AG04450 (cell line): Measurements from ENCODE around the gene OR5K3. TPM values are rescaled to one million over a fixed set of nuclear protein-coding genes. Genes with fewer than 3 reads are reported as not detected.

Source experiments
- CTCF ChIA-PET: fragments of 300-600, 350-600 bp; formaldehyde crosslinking; extraction: SDS; loops from one replicate; lab custom pipeline; 2022; ENCODE audit warnings: antibody characterized with exemption, inconsistent platforms; lab: Charles Lee
- POLR2A ChIA-PET: fragments of 350-600 bp; formaldehyde crosslinking; extraction: SDS; loops from one replicate; lab custom pipeline; 2021; ENCODE audit warnings: antibody characterized with exemption, inconsistent platforms; lab: Yijun Ruan, JAX
- DNase-seq: peaks from one replicate; pipeline ENCODE4 v3.0.0-alpha.2; 2011; ENCODE audit warnings: low read depth, low spot score
- H3K27ac ChIP-seq: one replicate; pipeline ENCODE4 v1.5.1; 2012; ENCODE audit warnings: low read depth, low read length, control low read depth
- H3K27me3 ChIP-seq: one replicate; pipeline ENCODE4 v1.6.0; 2012; ENCODE audit warnings: low read length; ENCODE audit not compliant: control insufficient read depth, insufficient read depth
- H3K4me3 ChIP-seq: 2 replicates; pipeline ENCODE4 v1.5.1; 2011; ENCODE audit warnings: mild to moderate bottlenecking, low read depth, low read length, control low read depth
- H3K9me3 ChIP-seq: 2 replicates; pipeline ENCODE4 v1.5.1; 2012; ENCODE audit warnings: low read length; ENCODE audit not compliant: control insufficient read depth, insufficient read depth
- CTCF ChIP-seq: IDR thresholded peaks from 2 replicates; pipeline ENCODE4 v1.5.1; 2011; ENCODE audit warnings: low read depth, low read length, control low read depth, inconsistent platforms
- polyA plus RNA-seq: library from polyadenylated mRNA; depleted of rRNA; stranded (reverse); fragments of >200 nt; gene quantifications from 2 replicates; pipeline ENCODE4 v1.2.3, GENCODE V29; 2011

Gene OR5K3
- polyA plus RNA-seq, 1 experiment: not detected

DNA sequence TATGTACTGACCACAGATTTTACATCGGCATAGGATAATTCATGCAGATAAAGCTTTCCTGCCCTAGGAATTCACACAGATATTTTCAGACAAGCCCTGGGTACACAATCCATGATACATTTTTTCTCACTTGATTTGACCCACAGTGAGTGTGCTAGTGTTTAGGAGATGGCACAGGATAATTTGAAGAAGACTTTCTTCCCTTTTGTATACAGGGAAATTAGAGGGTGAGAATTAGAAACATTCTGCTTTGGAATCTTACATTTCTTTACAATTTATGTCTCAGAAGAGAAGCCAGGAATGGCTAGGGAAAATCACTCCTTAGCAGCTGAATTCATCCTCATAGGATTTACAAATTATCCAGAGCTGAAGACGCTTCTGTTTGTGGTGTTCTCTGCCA, 36.9 kb upstream of the OR5K3 start, which contains the start of gene OR5K4:
OR5K4 (plus strand) TSS at position 301 of the 400 bp plus-strand sequence; CDS start at position 301, 0 bp downstream.
- H3K4me3 ChIP-seq: no peak within 1 kb of the TSS
- no peak for TF ChIP-seq CTCF
- CTCF ChIA-PET: no interaction called here
- POLR2A ChIA-PET: no interaction called here
- H3K27ac ChIP-seq: no peak within 1 kb of the TSS
- H3K9me3 ChIP-seq: no peaks in the 10 kb centered on the region
- DNase-seq: no peak
- no peaks in the 10 kb centered on the region for H3K27me3 ChIP-seq

DNA sequence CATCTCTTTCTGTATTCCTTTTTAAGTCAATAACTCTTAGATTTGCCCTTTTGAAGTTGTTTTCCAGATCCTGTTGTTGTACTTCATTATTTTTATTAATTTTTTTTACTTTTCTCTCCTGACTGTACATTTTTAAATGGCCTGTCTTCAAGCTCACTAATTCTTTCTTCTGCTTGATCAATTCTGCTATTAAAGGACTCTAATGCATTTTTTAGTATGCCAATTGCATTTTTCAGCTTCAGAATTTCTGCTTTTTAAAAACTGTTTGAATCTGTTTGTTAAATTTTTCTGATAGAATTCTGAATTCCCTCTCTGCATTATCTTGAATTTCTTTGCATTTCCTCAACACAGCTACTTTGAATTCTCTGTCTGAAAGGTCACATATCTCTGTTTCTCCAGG, 31.2 kb upstream of the OR5K3 start:
- H3K27me3 ChIP-seq: no peaks in the 10 kb centered on the region
- H3K27ac ChIP-seq: no peak overlapping the region
- DNase-seq: no peak
- CTCF ChIA-PET: no interaction called here
- no peak for TF ChIP-seq CTCF
- POLR2A ChIA-PET: no interaction called here
- no peak overlapping the region for H3K4me3 ChIP-seq
- H3K9me3 ChIP-seq: no peaks in the 10 kb centered on the region

- ChIA-PET CTCF (no interaction called here), POLR2A (no interaction called here)
- TF ChIP-seq CTCF: no peak
- Histone ChIP-seq H3K4me3 (no peak overlapping the region), H3K27me3 (no peaks in the 10 kb centered on the region), H3K9me3 (no peaks in the 10 kb centered on the region), H3K27ac (no peak overlapping the region)
- DNase-seq: no peak
Measured at GRCh38 chr3:98359993-98360675, 30.3 kb upstream of the OR5K3 start.

DNA sequence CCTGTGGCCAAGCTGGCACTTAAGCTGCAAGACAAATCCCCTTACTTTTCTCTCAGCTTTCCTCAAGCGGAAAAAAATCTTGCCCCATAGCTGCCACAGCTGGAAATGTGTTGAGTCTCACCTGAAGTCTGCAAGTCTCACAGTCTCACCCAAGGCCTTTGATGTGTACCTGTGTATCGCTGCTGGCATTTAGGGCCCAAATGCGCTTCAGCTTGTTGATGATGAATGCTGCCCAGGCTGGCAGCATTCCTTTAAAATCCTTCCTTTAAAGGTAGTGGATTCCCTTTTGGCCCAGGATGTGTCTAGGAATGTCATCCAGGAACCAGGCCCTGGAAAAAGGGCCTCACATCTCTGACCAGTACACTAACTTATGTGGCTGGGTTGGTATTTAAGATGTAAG, 29.8 kb upstream of the OR5K3 start:
- ChIA-PET POLR2A (no interaction called here), CTCF (no interaction called here)
- Histone ChIP-seq H3K27me3 (no peaks in the 10 kb centered on the region), H3K4me3 (no peak overlapping the region), H3K27ac (no peak overlapping the region), H3K9me3 (no peaks in the 10 kb centered on the region)
- no peak for TF ChIP-seq CTCF
- DNase-seq: no peak

DNA sequence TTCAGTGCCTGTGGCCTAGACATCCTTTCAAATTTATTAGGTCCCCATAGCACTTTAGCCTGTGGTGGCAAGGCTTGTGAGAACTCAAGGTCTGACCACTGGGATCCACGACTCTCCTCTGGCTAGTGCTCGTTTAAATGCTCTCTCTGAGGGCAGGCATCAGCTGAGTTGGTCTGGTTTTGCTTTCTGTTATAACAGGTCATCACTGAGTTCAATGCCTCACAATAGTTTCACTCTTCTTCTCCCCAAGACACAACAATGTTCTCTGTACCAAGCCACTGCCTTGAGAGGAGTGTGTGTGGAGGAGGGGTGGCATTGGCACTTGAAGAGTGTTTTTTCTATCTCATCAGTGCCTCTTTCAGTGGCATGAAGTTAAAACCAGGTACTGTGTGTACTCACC, 29.2 kb upstream of the OR5K3 start:
- H3K27ac ChIP-seq: no peak overlapping the region
- CTCF ChIA-PET: no interaction called here
- no peaks in the 10 kb centered on the region for H3K9me3 ChIP-seq
- no peak for DNase-seq
- POLR2A ChIA-PET: no interaction called here
- TF ChIP-seq CTCF: no peak
- no peaks in the 10 kb centered on the region for H3K27me3 ChIP-seq
- H3K4me3 ChIP-seq: no peak overlapping the region
